ENCODE results near the gene SCNN1A.

SCNN1A gene

GRCh38 chr12:6375269-6376078, at the start of gene SCNN1A:
Gene SCNN1A, minus strand, starts transcription at chr12:6375563. Its CDS starts 780 bp downstream, at chr12:6374783.
- DNase-seq (ENCODE audit: low spot score), result no peak

- DNase-seq (ENCODE audit: low spot score), result no peak
These were observed 49.5 kb upstream of the SCNN1A start for GRCh38 chr12:6424866-6425265.

GRCh38 chr12:6424008-6424347, 48.6 kb upstream of the SCNN1A start:
- no peak for DNase-seq (ENCODE audit: low spot score)

- peak; percentile 88 for DNase-seq (ENCODE audit: low spot score)
These were observed 48.1 kb upstream of the SCNN1A start for GRCh38 chr12:6423267-6424007.

GRCh38 chr12:6420364-6420763, 45.0 kb upstream of the SCNN1A start:
- no peak for DNase-seq (ENCODE audit: low spot score)

GRCh38 chr12:6418796-6419195, 43.4 kb upstream of the SCNN1A start:
- DNase-seq (ENCODE audit: low spot score), result no peak

GRCh38 chr12:6416596-6416995, 41.2 kb upstream of the SCNN1A start:
- no peak for DNase-seq (ENCODE audit: low spot score)

- no peak for DNase-seq (ENCODE audit: low spot score)
These were observed 32.0 kb upstream of the SCNN1A start for GRCh38 chr12:6407236-6407954.

GRCh38 chr12:6405963-6406362, 30.6 kb upstream of the SCNN1A start:
- DNase-seq (ENCODE audit: low spot score), result no peak

- no peak for DNase-seq (ENCODE audit: low spot score)
These were observed 29.0 kb upstream of the SCNN1A start for GRCh38 chr12:6404390-6404789.

- no peak for DNase-seq (ENCODE audit: low spot score)
These were observed 24.7 kb upstream of the SCNN1A start for GRCh38 chr12:6399884-6400644.

- DNase-seq (ENCODE audit: low spot score), result no peak
These were observed 20.7 kb upstream of the SCNN1A start for GRCh38 chr12:6396031-6396430.

GRCh38 chr12:6394398-6394797, 19.0 kb upstream of the SCNN1A start:
- no peak for DNase-seq (ENCODE audit: low spot score)

GRCh38 chr12:6393109-6393508, 17.7 kb upstream of the SCNN1A start:
- DNase-seq (ENCODE audit: low spot score), result no peak

- DNase-seq (ENCODE audit: low spot score), result no peak
These were observed 17.1 kb upstream of the SCNN1A start for GRCh38 chr12:6392504-6392903.

- DNase-seq (ENCODE audit: low spot score), result no peak
These were observed 15.7 kb upstream of the SCNN1A start for GRCh38 chr12:6391013-6391412.

- no peak for DNase-seq (ENCODE audit: low spot score)
These were observed 14.9 kb upstream of the SCNN1A start for GRCh38 chr12:6390084-6390799.

GRCh38 chr12:6387541-6387940, 12.2 kb upstream of the SCNN1A start:
- no peak for DNase-seq (ENCODE audit: low spot score)

GRCh38 chr12:6386491-6386890, 11.1 kb upstream of the SCNN1A start:
- DNase-seq (ENCODE audit: low spot score), result no peak

GRCh38 chr12:6386038-6386437, 10.7 kb upstream of the SCNN1A start:
- DNase-seq (ENCODE audit: low spot score), result no peak

Data from hepatic stellate cell (primary cell).